Hepatocyte (in vitro differentiated cells): ENCODE measurements around the gene EIF3D. TPM values are rescaled to one million over a fixed set of nuclear protein-coding genes. Genes with fewer than 3 reads are reported as not detected.

Source experiments
- DNase-seq: peaks from one replicate; pipeline ENCODE4 v3.0.0-alpha.2; 2016; ENCODE audit warnings: low spot score
- H2AFZ ChIP-seq: fragments of 200-600 bp; sonication (generic); 2 replicates; pipeline ENCODE4 v1.6.0; 2016; ENCODE audit warnings: antibody characterized with exemption, mild to moderate bottlenecking
- H3K27ac ChIP-seq: fragments of 200-600 bp; sonication (generic); 2 replicates; pipeline ENCODE4 v1.5.1; 2016; ENCODE audit warnings: mild to moderate bottlenecking
- H3K27me3 ChIP-seq: fragments of 200-600 bp; sonication (generic); 2 replicates; pipeline ENCODE4 v1.6.1; 2016
- H3K36me3 ChIP-seq: fragments of 200-600 bp; sonication (generic); replicated peaks from 2 replicates; pipeline ENCODE4 v1.5.1; 2016; ENCODE audit warnings: low read depth; ENCODE audit not compliant: insufficient read depth
- H3K4me1 ChIP-seq: fragments of 200-600 bp; sonication (generic); 2 replicates; pipeline ENCODE4 v1.5.1; 2016; ENCODE audit warnings: mild to moderate bottlenecking, moderate library complexity; ENCODE audit not compliant: insufficient read depth
- H3K4me2 ChIP-seq: fragments of 200-600 bp; sonication (generic); 2 replicates; pipeline ENCODE4 v1.6.0; 2016
- H3K4me3 ChIP-seq: fragments of 200-600 bp; sonication (generic); 2 replicates; pipeline ENCODE4 v1.5.1; 2016; ENCODE audit warnings: mild to moderate bottlenecking
- H3K79me2 ChIP-seq: fragments of 200-600 bp; sonication (generic); 2 replicates; pipeline ENCODE4 v1.6.0; 2017; ENCODE audit warnings: mild to moderate bottlenecking
- H3K9me2 ChIP-seq: fragments of 200-600 bp; sonication (generic); replicated peaks from 2 replicates; pipeline ENCODE4 v1.6.0; 2017; ENCODE audit warnings: mild to moderate bottlenecking; ENCODE audit not compliant: insufficient read depth
- H3K9me3 ChIP-seq: fragments of 200-600 bp; sonication (generic); 2 replicates; pipeline ENCODE4 v1.5.1; 2016; ENCODE audit warnings: low read depth, mild to moderate bottlenecking
- H4K20me1 ChIP-seq: fragments of 200-600 bp; sonication (generic); 2 replicates; pipeline ENCODE4 v1.6.0; 2016; ENCODE audit warnings: mild to moderate bottlenecking; ENCODE audit not compliant: insufficient read depth, poor library complexity, severe bottlenecking
- EZH2 ChIP-seq: fragments of 200-600 bp; sonication (generic); IDR thresholded peaks from 2 replicates; pipeline ENCODE4 v1.6.1; 2016; ENCODE audit warnings: antibody characterized with exemption, mild to moderate bottlenecking, borderline replicate concordance
- EZH2phosphoT487 ChIP-seq: fragments of 200-600 bp; sonication (generic); IDR thresholded peaks from one replicate; pipeline ENCODE4 v1.6.1; 2018; ENCODE audit warnings: antibody characterized with exemption, mild to moderate bottlenecking, low read depth, moderate library complexity; ENCODE audit not compliant: unreplicated experiment, severe bottlenecking
- WGBS: methylation state at CpG from one replicate; pipeline ENCODE4 v1.1.6; 2016; ENCODE audit warnings: low lambda C conversion rate; ENCODE audit errors: missing lambda C conversion rate; 5-methylcytosine and 5-hydroxymethylcytosine counted together
- polyA plus RNA-seq: library from polyadenylated mRNA; unstranded; fragments of >200 nt; fragmentation: Nextera tagmentation; extraction: Ambion mirVana; gene quantifications from 2 replicates; pipeline ENCODE4 v1.2.1, GENCODE V29; 2016
- total RNA-seq: library from RNA; depleted of rRNA; stranded (reverse); fragments of >200 nt; gene quantifications from 2 replicates; pipeline ENCODE4 v1.2.3, GENCODE V29; 2014
- TF ChIP-seq, protein P1 (sequence below): fragments of 200-600 bp; sonication (generic); IDR thresholded peaks from 2 replicates; pipeline ENCODE4 v1.5.1; 2016; ENCODE audit warnings: antibody characterized with exemption, mild to moderate bottlenecking; ENCODE audit not compliant: poor library complexity

EIF3D gene
- total and polyA plus RNA-seq, 2 experiments from 2014 or later, result 70.4 to 171 TPM

GRCh38 chr22:36466258-36466657 is 62.7 kb downstream of the EIF3D start:
- H3K27ac ChIP-seq, result peak overlapping the region; percentile 75
- H3K9me2 ChIP-seq, result no peaks in the 10 kb centered on the region
- H3K4me1 ChIP-seq, result peaks cover 20% of the 10 kb centered on the region
- no peaks in the 10 kb centered on the region for H3K79me2 ChIP-seq
- H3K27me3 ChIP-seq, result no peaks in the 10 kb centered on the region
- H2AFZ ChIP-seq, result no peak overlapping the region
- H3K36me3 ChIP-seq, result no peaks in the 10 kb centered on the region
- H3K9me3 ChIP-seq, result no peaks in the 10 kb centered on the region
- H3K4me2 ChIP-seq, result no peak overlapping the region
- no peak overlapping the region for H3K4me3 ChIP-seq
- 92% methylated on average over 7 of the region's 7 CpGs for WGBS
- TF ChIP-seq EZH2phosphoT487 (no peak), EZH2 (no peak)
- TF ChIP-seq, protein P1, sequence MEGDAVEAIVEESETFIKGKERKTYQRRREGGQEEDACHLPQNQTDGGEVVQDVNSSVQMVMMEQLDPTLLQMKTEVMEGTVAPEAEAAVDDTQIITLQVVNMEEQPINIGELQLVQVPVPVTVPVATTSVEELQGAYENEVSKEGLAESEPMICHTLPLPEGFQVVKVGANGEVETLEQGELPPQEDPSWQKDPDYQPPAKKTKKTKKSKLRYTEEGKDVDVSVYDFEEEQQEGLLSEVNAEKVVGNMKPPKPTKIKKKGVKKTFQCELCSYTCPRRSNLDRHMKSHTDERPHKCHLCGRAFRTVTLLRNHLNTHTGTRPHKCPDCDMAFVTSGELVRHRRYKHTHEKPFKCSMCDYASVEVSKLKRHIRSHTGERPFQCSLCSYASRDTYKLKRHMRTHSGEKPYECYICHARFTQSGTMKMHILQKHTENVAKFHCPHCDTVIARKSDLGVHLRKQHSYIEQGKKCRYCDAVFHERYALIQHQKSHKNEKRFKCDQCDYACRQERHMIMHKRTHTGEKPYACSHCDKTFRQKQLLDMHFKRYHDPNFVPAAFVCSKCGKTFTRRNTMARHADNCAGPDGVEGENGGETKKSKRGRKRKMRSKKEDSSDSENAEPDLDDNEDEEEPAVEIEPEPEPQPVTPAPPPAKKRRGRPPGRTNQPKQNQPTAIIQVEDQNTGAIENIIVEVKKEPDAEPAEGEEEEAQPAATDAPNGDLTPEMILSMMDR, result no peak
- DNase-seq, result no peak
- H4K20me1 ChIP-seq, result no peaks in the 10 kb centered on the region

DNA sequence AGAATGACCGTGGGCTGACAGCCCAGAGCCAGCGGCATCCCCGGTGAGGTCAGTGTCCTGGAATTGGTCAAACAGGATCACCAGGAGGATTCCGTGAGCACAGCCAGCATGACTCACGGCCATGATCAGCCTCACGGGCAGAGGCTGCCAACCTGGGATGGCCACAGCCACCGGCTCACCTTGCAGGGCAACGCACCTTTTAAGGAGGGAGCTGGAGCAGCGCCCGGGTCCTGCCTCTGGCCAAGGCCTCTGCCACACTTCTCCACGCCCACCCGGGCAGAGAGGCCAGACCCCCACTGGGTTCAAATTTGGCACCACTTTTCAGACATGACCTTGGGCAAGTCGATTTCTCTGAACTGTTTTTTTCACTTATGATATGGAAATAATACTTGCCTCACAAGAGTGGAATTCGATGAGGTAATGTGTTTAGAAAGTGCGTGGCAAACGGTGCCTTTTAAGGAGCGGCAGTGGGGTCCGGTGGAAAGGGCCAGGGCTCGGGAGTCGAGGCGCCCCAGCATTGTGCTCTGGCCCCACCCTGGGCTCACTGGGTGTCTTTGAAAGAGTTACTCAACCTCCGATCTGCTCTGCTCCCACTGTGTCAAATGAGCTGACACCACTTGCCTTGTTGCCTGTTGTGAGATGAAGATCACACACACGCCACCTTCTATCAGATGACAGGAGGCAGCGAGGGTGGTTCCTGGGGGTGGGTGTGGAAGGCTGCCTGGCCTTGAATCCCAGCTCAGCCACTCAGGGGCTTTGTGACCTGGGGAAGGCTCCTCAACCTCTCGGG is 63.5 kb downstream of the EIF3D start:
- no peak for TF ChIP-seq EZH2phosphoT487
- TF ChIP-seq, protein P1, result no peak
- TF ChIP-seq EZH2, result no peak
- no peak overlapping the region for H3K4me3 ChIP-seq
- H3K9me3 ChIP-seq, result no peaks in the 10 kb centered on the region
- no peaks in the 10 kb centered on the region for H3K27me3 ChIP-seq
- peak; percentile 67 for DNase-seq
- no peak overlapping the region for H2AFZ ChIP-seq
- no peaks in the 10 kb centered on the region for H3K79me2 ChIP-seq
- WGBS, result 78% methylated on average over 25 of the region's 25 CpGs
- H3K36me3 ChIP-seq, result no peaks in the 10 kb centered on the region
- H3K27ac ChIP-seq, result peak overlapping the region; percentile 75
- no peaks in the 10 kb centered on the region for H3K9me2 ChIP-seq
- H3K4me1 ChIP-seq, result peaks cover 20% of the 10 kb centered on the region
- H3K4me2 ChIP-seq, result no peak overlapping the region
- no peaks in the 10 kb centered on the region for H4K20me1 ChIP-seq

DNA sequence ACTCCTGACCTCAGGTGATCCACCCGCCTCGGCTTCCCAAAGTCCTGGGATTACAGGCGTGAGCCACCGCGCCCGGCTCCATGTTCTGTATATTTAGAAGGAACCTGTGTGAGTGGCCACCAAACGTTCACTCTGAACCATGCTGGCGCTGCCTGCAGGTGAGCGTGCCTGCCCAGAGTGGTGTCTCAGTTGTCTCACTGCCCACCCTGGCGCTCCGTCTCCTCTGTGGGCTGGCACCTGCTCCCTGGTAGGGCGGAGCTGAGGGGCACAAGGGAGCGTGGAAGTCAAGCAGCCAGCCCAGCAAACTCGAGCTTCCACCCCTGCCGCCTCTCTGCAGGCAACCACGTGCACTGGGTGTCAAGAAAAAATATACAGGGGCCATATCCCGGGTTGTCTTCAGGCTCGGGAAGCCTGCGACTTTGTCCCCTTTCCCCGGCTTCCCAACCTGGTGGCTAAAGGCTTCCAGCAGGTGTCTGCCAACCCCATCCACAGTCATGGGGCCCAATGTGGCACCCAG is 64.2 kb downstream of the EIF3D start:
- H3K27ac ChIP-seq, result peak overlapping the region; percentile 51
- H3K9me3 ChIP-seq, result no peaks in the 10 kb centered on the region
- TF ChIP-seq, protein P1, result no peak
- TF ChIP-seq EZH2 (no peak), EZH2phosphoT487 (no peak)
- no peak for DNase-seq
- H3K27me3 ChIP-seq, result no peaks in the 10 kb centered on the region
- no peaks in the 10 kb centered on the region for H3K79me2 ChIP-seq
- H3K9me2 ChIP-seq, result no peaks in the 10 kb centered on the region
- H3K4me2 ChIP-seq, result no peak overlapping the region
- no peak overlapping the region for H3K4me3 ChIP-seq
- peaks cover 17% of the 10 kb centered on the region for H3K4me1 ChIP-seq
- no peaks in the 10 kb centered on the region for H4K20me1 ChIP-seq
- H3K36me3 ChIP-seq, result no peaks in the 10 kb centered on the region
- 93% methylated on average over 20 of the region's 20 CpGs for WGBS
- H2AFZ ChIP-seq, result no peak overlapping the region
